ENCODE measurements around the gene ZBTB20. TPM values are rescaled to one million over a fixed set of nuclear protein-coding genes. Genes with fewer than 3 reads are reported as not detected.

Gene ZBTB20
- total RNA-seq, 4 donors from 2014 or later, result 4.1 to 41.8 (median 11.6) TPM

DNA sequence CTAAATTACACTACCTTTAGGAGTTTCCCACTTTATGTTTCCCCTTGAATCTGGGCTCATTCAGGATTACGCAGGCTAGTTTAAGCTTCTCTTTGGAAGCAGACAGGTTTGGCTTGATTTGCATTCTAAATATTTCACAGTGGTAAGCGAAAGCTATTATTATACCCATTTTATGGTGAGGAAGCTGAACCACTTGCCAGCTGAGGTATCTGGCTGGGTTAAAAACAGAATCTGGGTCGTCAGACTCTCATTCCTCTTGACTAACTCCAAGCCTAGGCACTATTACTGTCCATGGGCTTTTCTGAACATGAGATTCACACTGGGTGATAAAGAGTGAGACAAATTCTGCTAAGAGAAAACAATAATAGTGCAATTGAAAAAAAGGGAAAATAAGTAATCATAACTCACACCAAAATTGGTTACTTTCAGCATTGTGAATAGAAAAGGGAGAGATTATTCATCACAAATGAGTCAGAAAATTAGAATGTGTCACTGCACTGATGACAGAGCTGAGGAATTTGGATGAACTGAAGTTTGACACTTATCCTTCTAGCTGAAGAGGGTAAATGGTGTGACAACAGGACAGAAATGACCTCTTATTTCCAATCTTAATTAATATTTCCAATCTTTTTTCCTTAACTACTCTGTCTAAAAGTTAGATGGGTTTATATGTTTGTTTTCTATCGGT, 642.0 kb downstream of the ZBTB20 start:
- peak overlapping the region in 1 of 4 donors; percentile 2 for H3K27ac ChIP-seq
- no peaks in the 10 kb centered on the region for H3K9me3 ChIP-seq
- 65 to 78% methylated on average over 4 of the region's 4 CpGs for whole genome bisulfite sequencing, 2 donors
- DNase-seq, result no peak
- intact Hi-C loops (cut with DNase I), result no loop called here
- no peak overlapping the region for H3K4me3 ChIP-seq
- H3K36me3 ChIP-seq, result no peaks in the 10 kb centered on the region
- TF ChIP-seq POLR2A (IDR thresholded peaks at IDR 0.05) (no peak), CTCF (IDR thresholded peaks at IDR 0.05) (no peak)
- peaks cover 0 to 17% (median 0%) of the 10 kb centered on the region in 3 donors for H3K4me1 ChIP-seq
- no peaks in the 10 kb centered on the region for H3K27me3 ChIP-seq

DNA sequence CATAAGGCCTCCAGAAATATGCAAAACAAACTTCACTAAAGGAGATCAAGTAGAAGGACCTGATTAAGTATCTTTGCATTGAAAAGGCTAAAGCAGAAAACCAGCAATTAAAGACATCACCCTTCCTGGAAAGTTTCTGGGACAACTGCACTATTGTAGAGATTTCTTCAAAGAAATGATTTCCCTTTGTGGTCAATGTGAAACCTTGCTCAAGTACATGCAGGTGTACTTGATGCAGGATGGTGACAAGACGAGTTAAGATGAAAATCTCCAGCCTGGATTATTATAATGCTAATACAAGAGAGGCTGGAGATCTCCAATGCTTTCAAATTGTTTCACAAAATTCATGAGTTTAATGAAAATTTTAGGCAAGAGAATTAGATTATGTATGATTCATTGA, 644.9 kb downstream of the ZBTB20 start:
- Histone ChIP-seq H3K27ac (no peak overlapping the region), H3K27me3 (no peaks in the 10 kb centered on the region), H3K4me1 (peaks cover 0 to 29% (median 3%) of the 10 kb centered on the region in 3 donors), H3K9me3 (no peaks in the 10 kb centered on the region), H3K4me3 (no peak overlapping the region), H3K36me3 (no peaks in the 10 kb centered on the region)
- WGBS, 2 donors, result 88% methylated on average over 1 of the region's 1 CpG
- TF ChIP-seq CTCF (IDR thresholded peaks at IDR 0.05), result no peak
- intact Hi-C loops (cut with DNase I), result no loop called here
- DNase-seq, result no peak

- Histone ChIP-seq H3K27ac (no peak overlapping the region), H3K4me3 (no peak overlapping the region), H3K4me1 (peaks cover 0 to 42% (median 5%) of the 10 kb centered on the region in 3 donors), H3K27me3 (no peaks in the 10 kb centered on the region), H3K36me3 (no peaks in the 10 kb centered on the region), H3K9me3 (no peaks in the 10 kb centered on the region)
- intact Hi-C loops (cut with DNase I), result no loop called here
- 42 to 43% methylated on average over 2 of the region's 2 CpGs for WGBS, 2 donors
- no peak for TF ChIP-seq POLR2A (IDR thresholded peaks at IDR 0.05)
- no peak for TF ChIP-seq CTCF (IDR thresholded peaks at IDR 0.05)
- DNase-seq, result no peak
These were observed 647.1 kb downstream of the ZBTB20 start for GRCh38 chr3:114499976-114500375.

DNA sequence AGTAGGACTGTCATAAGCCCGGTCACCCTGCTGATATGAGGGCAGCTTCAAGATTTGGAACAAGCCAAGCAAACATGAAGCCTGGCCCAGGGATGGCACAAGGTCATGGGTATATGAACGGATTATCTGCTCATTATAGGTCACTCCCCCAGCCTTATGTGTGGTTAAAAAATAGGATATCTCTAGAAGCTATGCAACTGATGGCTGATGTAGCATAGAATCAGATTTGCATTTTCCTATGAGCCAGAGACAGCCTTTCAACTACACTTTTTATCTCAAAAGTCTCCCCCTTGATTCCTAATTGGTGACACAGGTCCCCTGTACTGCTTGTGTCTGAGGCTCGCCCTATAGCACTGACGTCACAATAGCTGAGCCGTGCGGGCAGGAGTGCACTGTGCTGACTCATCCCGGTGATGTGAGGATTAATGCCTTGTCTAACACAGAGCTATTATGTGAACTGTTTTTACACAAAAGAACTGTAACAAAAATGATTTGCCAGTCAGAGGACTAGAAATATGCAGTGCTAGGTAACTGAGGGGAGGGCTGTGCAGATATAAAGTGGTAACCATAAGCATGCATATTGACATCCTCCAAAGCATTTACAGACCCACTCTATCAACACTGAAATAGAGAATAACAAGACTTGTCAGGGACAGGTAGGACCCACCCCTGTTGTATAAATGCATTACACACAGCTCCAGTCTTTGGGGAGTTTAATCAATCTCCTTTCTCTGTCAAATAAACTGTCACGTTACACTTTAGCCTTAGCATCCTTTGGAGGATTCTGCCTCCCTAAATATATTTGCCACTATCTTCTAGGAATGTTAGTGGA, 648.3 kb downstream of the ZBTB20 start:
- Histone ChIP-seq H3K4me3 (no peak overlapping the region), H3K27ac (no peak overlapping the region), H3K9me3 (no peaks in the 10 kb centered on the region), H3K27me3 (no peaks in the 10 kb centered on the region), H3K36me3 (no peaks in the 10 kb centered on the region), H3K4me1 (peaks cover 0 to 43% (median 5%) of the 10 kb centered on the region in 3 donors)
- TF ChIP-seq POLR2A (IDR thresholded peaks at IDR 0.05), result no peak
- no peak for TF ChIP-seq CTCF (IDR thresholded peaks at IDR 0.05)
- no peak for DNase-seq
- intact Hi-C loops (cut with DNase I), result no loop called here
- WGBS, 2 donors, result 40 to 46% methylated on average over 7 to 8 of the region's 8 CpGs

DNA sequence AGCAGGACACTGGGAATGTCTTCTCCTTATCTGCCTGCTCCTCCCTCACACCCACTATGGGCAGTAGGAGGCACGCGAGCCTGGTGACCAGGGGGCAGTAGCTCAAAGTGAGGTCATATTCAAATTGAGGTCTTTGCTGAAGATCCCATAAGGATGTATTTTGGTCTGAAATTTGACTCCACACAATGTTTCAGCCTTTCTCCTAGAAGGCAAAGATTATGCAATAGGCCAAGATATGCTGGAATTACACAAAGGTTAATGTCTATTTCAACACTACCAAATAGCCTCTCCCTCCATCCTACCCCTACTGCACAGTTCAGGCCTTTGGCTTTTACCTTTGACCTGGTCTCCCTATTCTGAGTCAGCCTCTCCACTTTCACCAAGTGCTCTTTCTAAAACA, 650.2 kb downstream of the ZBTB20 start:
- TF ChIP-seq CTCF (IDR thresholded peaks at IDR 0.05) (no peak), POLR2A (IDR thresholded peaks at IDR 0.05) (no peak)
- peaks cover 0 to 43% (median 5%) of the 10 kb centered on the region in 3 donors for H3K4me1 ChIP-seq
- no peak overlapping the region for H3K4me3 ChIP-seq
- H3K27me3 ChIP-seq, result no peaks in the 10 kb centered on the region
- no peaks in the 10 kb centered on the region for H3K9me3 ChIP-seq
- WGBS, 2 donors, result 89 to 100% methylated on average over 2 of the region's 2 CpGs
- DNase-seq, result no peak
- H3K36me3 ChIP-seq, result no peaks in the 10 kb centered on the region
- no peak overlapping the region for H3K27ac ChIP-seq
- intact Hi-C loops (cut with DNase I), result no loop called here
